ENCODE results near the gene SORCS2. TPM values are rescaled to one million over a fixed set of nuclear protein-coding genes. Genes with fewer than 3 reads are reported as not detected.

Gene SORCS2
- total RNA-seq, 1 donor, result 0.27 TPM

DNA sequence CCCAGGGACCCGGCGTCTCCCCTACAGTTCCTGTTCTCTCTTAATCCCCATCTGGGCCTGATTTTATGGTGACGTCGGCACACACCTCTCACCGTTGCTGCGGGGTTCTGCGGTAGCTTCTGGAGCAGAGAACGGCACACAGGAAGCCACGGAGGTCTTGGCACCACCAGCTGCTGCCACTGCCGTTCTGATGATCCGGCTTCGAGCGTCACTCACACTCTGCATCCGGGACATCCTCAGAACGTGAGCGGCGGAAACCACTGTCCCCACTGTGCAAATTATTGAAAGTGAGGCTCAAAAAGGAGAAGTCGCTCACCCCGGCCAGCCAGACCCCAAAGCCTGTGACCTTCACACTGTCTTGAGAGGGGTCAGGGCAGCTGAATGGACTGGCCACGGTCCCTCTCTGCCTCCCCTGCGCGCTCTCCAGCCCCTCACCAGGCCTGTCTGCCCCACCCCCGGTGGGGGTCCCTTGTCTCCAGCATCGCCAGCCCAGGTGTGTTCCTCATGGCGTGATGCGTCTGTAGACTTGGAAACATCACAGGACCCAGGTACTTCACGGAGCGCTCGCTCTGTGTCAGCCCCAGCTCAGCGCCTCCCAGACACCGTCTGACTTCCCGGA, 546.2 kb downstream of the SORCS2 start:
- DNase-seq (ENCODE audit: low read depth), result no peak
- TF ChIP-seq, protein P1, sequence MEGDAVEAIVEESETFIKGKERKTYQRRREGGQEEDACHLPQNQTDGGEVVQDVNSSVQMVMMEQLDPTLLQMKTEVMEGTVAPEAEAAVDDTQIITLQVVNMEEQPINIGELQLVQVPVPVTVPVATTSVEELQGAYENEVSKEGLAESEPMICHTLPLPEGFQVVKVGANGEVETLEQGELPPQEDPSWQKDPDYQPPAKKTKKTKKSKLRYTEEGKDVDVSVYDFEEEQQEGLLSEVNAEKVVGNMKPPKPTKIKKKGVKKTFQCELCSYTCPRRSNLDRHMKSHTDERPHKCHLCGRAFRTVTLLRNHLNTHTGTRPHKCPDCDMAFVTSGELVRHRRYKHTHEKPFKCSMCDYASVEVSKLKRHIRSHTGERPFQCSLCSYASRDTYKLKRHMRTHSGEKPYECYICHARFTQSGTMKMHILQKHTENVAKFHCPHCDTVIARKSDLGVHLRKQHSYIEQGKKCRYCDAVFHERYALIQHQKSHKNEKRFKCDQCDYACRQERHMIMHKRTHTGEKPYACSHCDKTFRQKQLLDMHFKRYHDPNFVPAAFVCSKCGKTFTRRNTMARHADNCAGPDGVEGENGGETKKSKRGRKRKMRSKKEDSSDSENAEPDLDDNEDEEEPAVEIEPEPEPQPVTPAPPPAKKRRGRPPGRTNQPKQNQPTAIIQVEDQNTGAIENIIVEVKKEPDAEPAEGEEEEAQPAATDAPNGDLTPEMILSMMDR (IDR thresholded peaks at IDR 0.05; ENCODE audit: insufficient read depth, low read length), result no peak
- no peak overlapping the region for H3K4me3 ChIP-seq (ENCODE audit: low read depth, low read length)

DNA sequence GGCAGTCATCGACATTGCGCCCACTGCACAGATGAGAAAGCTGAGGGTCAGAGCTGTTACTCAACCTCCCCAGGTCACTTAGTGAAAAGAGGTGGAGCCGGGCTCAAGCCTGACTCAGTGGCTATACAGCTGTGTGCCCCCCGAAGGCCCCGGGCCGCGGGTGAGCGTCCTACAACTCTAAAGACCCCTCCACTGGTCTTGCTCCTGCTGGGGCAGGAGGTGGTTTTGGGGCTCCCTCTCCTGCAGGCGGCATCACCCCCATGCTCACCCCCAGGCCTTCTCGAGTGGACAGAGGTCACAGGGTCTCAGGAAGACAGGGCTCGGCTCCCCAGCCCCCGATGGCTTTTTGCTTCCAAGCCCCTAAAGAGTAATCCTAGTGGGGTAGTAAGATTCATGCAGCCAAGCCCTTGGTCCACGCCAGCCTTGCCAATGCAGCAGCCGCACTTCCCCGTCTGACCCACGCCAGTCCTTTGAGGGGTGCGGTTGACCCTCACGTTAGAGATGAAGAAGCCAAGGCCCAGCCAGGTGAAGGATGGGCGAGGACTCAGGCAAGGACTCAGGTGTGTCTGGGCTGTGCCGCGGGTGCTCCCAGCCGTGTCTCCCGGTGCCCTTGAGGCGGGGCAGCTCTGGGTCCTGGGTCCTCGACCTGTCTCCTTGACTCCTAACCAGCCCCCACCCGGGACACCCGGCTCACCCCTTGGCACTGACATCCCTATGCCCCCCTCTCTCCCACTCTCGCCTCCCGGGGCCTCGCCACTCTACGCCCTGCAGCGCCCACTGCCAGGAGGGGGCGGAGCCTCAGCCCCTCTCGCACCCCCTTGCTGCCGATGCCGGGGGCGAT, 547.0 kb downstream of the SORCS2 start:
- no peak for DNase-seq (ENCODE audit: low read depth)
- TF ChIP-seq, protein P1 (IDR thresholded peaks at IDR 0.05; ENCODE audit: insufficient read depth, low read length), result no peak
- no peak overlapping the region for H3K4me3 ChIP-seq (ENCODE audit: low read depth, low read length)

DNA sequence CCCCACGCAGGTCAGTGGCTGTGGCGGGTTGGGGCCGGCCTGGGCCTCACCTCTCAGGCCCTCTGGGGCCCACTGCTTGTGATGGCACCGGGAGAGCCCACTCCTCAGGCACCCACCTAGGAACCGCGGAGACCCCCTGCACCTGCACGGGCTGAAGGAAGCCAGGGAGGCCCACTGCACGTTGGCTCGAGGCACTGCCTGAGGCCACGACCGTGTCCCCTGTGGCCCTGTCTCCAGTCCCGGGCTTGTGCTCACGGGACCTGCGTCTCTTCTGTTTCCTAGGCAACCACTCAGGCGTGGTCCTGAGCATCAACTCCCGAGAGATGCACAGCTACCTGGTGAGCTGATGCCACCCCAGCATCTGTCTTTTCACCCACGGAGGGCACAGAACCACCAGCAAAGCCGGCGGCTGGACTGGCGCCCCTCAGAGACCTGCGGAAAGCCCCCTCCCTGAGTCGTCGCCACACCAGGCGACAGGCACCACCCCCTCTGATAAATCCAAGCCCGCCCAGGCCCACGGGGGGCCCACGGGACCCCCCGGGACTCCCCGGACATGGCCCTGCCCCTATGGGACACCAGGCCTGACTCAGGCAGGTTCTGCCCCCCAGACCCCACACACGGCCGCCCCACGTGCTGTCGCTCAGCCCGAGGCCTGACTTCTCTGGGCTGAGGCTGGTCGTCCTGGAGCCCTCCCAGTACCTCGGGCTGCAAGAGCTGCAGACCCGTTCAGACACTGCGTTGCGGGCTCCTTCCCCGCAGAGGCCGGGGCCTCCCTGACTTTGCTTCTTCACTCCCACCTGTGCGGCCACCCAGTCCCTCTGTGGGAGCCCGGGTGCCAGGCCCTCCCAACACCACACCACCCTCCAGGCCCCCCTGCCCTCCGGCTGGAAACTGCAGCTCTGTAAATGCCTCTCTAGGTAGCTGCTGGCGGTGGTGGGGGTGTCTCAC, 547.9 kb downstream of the SORCS2 start:
- TF ChIP-seq, protein P1 (IDR thresholded peaks at IDR 0.05; ENCODE audit: insufficient read depth, low read length), result no peak
- DNase-seq (ENCODE audit: low read depth), result no peak
- H3K4me3 ChIP-seq (ENCODE audit: low read depth, low read length), result no peak overlapping the region

DNA sequence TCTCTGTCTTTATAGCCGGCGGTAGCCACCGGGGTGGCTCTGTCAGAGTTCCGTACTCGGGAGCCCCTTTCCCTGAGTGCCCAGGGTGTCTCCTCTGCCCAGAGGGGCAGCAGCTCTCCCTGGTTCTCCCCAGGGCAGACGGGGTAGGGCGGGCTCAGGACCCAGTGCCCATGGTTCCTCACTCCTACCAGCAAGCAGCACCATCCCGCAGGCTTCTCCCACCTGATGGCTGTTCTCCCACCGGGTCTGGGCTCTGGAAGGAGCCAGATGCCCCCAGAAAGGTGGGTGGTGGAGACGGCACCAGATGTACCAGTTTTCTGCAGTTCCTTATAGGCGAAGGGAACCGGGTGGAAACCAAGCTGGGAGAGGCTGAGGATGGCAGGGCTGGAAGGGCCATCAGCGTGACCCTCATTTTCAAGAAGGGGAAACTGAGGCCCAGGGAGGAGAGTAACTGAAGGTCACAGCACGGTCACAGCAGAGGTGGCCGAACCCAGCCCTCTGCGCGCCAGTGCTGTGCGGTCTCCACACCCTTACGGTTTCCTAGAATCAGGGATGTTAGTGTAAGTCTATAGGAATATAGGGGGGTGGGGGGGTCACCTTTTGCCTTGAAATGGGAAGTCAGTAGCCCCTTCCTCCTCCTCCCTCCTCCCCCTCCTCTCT, 548.7 kb downstream of the SORCS2 start:
- no peak for DNase-seq (ENCODE audit: low read depth)
- TF ChIP-seq, protein P1 (IDR thresholded peaks at IDR 0.05; ENCODE audit: insufficient read depth, low read length), result no peak
- H3K4me3 ChIP-seq (ENCODE audit: low read depth, low read length), result no peak overlapping the region

DNA sequence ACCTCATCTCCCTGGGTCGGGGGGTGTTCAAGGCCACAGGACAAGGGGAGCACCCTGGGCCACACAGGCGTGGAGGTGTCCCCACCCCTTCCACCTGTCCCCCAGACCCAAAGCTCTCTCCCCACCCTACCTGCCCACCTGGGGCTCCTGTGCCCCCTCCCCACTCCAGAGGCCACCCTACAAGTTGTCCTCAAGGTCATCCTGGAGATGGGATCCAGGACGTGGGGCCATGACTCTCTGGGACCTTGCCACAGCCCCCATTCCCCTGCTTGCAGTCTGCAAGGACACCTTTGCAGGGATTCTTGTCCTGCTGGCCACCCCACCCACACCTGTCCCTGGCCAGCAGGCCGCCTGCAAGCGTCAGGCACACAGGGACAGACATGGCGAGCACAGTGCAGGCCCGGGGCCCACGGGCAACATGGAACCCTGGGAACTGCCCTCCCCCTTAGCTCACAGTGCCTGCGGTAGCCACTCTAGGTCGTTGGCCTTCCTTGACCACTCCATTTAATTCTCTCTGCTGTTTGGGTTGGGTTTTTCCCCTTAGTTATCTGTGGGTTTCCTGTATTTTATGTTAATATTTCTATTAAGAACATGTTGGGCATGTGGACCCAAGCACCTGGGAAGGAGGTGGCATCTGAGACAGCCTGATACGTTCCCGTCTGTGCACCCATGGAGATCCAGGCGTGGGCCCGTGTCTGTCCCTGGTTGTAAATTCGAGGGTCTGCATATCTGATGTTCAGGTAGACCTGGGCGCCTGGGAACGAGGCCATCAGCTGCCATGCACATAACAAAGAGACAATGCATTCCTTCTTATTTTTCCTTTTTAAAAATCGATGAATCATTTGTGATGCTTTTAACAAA, 549.8 kb downstream of the SORCS2 start:
- H3K4me3 ChIP-seq (ENCODE audit: low read depth, low read length), result no peak overlapping the region
- DNase-seq (ENCODE audit: low read depth), result no peak
- TF ChIP-seq, protein P1 (IDR thresholded peaks at IDR 0.05; ENCODE audit: insufficient read depth, low read length), result no peak
